ENCODE results near the gene CLDN15. TPM values are rescaled to one million over a fixed set of nuclear protein-coding genes. Genes with fewer than 3 reads are reported as not detected.

CLDN15 gene
- total RNA-seq, 1 donor from 2014 or later = 8.6 TPM

DNA sequence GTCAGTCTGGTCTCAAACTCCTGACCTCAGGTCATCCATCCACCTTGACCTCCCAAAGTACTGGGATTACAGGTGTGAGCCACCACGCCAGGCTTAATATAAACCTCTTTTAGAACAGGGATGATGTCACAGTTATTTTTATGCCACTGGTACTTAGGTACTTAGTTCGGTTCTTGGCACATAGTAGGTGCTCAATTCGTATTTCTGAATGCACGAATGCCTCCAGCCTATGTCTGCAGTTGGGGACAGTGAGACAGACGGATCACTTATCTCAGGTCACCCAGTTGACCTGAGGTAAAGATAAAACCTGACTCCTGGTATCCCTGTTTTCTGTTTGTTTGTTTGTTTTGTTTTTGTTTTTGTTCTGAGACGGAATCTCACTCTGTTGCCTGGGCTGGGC lies 51.4 kb downstream of the CLDN15 start:
- no peaks in the 10 kb centered on the region for H3K36me3 ChIP-seq
- TF ChIP-seq POLR2A (IDR thresholded peaks at IDR 0.05) (no peak), POLR2AphosphoS5 (IDR thresholded peaks at IDR 0.05; ENCODE audit: insufficient read depth in 1 of 2, low read depth in 1 of 2) (no peak)
- TF ChIP-seq, protein P1, sequence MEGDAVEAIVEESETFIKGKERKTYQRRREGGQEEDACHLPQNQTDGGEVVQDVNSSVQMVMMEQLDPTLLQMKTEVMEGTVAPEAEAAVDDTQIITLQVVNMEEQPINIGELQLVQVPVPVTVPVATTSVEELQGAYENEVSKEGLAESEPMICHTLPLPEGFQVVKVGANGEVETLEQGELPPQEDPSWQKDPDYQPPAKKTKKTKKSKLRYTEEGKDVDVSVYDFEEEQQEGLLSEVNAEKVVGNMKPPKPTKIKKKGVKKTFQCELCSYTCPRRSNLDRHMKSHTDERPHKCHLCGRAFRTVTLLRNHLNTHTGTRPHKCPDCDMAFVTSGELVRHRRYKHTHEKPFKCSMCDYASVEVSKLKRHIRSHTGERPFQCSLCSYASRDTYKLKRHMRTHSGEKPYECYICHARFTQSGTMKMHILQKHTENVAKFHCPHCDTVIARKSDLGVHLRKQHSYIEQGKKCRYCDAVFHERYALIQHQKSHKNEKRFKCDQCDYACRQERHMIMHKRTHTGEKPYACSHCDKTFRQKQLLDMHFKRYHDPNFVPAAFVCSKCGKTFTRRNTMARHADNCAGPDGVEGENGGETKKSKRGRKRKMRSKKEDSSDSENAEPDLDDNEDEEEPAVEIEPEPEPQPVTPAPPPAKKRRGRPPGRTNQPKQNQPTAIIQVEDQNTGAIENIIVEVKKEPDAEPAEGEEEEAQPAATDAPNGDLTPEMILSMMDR (IDR thresholded peaks at IDR 0.05) = no peak
- H3K27me3 ChIP-seq = no peaks in the 10 kb centered on the region
- no peak overlapping the region for H3K27ac ChIP-seq
- H3K4me3 ChIP-seq = no peak overlapping the region
- no peaks in the 10 kb centered on the region for H3K4me1 ChIP-seq
- H3K9me3 ChIP-seq = no peaks in the 10 kb centered on the region
- no peak for DNase-seq (ENCODE audit: extremely low spot score in 2 of 2)
- intact Hi-C loops (cut with DNase I) = no loop called here

DNA sequence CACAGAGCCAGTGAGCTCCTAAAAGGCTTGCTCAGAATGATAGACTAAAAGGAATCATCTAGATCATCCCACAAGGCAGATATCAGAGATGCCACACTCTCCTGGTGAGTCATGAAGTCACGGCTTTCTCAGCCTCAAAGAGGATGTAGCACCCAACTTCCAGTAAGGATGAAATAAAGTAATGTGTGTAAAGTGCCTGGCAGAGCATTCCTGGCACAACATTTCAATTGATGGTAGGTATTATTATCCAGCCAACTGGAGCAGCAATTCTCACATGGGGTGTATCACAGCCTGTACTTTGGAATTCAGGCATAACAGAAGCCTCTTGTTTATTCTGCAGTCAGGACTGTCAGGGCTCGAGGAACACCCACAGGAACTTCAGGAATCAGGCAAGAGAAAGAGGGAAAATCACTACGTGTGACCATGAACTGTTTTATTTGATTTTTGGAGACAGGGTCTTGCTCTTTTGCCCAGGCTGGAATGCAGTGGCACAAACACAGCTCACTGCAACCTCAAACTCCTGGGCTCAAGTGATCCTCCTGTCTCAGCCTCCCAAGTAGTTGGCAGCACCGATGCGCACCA lies 52.3 kb downstream of the CLDN15 start:
- Histone ChIP-seq H3K4me3 (no peak overlapping the region), H3K27me3 (no peaks in the 10 kb centered on the region), H3K27ac (no peak overlapping the region), H3K9me3 (no peaks in the 10 kb centered on the region), H3K4me1 (no peaks in the 10 kb centered on the region), H3K36me3 (no peaks in the 10 kb centered on the region)
- DNase-seq (ENCODE audit: extremely low spot score in 2 of 2) = no peak
- no peak for TF ChIP-seq POLR2A (IDR thresholded peaks at IDR 0.05)
- TF ChIP-seq, protein P1 (IDR thresholded peaks at IDR 0.05) = no peak
- no peak for TF ChIP-seq POLR2AphosphoS5 (IDR thresholded peaks at IDR 0.05; ENCODE audit: insufficient read depth in 1 of 2, low read depth in 1 of 2)
- intact Hi-C loops (cut with DNase I) = no loop called here

Small RNA genes lying within 50 kb of the gene (small RNA-seq; reads per million reads assigned to genes)
- not detected for gene RNU6-1104P

Other genes with a start within 250 kb of the CLDN15 start
- gene MUC17, start 217.7 kb downstream of the CLDN15 start, total RNA-seq = not detected
- gene TRIM56, start 152.3 kb downstream of the CLDN15 start, total RNA-seq = 19.4 TPM
- 14.7 TPM for gene SERPINE1, start 110.7 kb downstream of the CLDN15 start, total RNA-seq
- gene AP1S1, start 83.3 kb downstream of the CLDN15 start, total RNA-seq = 42.5 TPM
- 1.2 TPM for gene VGF, start 72.2 kb downstream of the CLDN15 start, total RNA-seq
- gene NAT16, start 57.5 kb downstream of the CLDN15 start, total RNA-seq = not detected
- not detected for gene MOGAT3, start 36.8 kb downstream of the CLDN15 start, total RNA-seq
- 41.5 TPM for gene PLOD3, start 20.2 kb downstream of the CLDN15 start, total RNA-seq
- gene ZNHIT1, start 19.6 kb downstream of the CLDN15 start, total RNA-seq = 55.2 TPM
- gene FIS1, start 7.3 kb upstream of the CLDN15 start, total RNA-seq = 204 TPM
- gene IFT22, start 84.0 kb upstream of the CLDN15 start, total RNA-seq = 15.2 TPM
- gene COL26A1, start 125.1 kb upstream of the CLDN15 start, total RNA-seq = not detected

Data from vagina (tissue), 2 donors.